H1 (cell line): ENCODE results near the gene RIN3. TPM values are rescaled to one million over a fixed set of nuclear protein-coding genes. Genes with fewer than 3 reads are reported as not detected.

Source experiments
- CTCF ChIA-PET: fragments of 300-600 bp; sonication (Branson Sonifier 250); formaldehyde crosslinking; loops from one replicate; lab custom pipeline; 2021; ENCODE audit not compliant: partially characterized antibody; lab: Charles Lee
- POLR2A ChIA-PET: fragments of 300-600 bp; sonication (Branson Sonifier 250); formaldehyde crosslinking; loops from one replicate; lab custom pipeline; 2021; ENCODE audit warnings: inconsistent platforms; ENCODE audit not compliant: partially characterized antibody; lab: Charles Lee
- DNase-seq, 2 experiments: peaks; one replicate each; pipeline versions ENCODE4 v3.0.0 to v3.0.0-alpha.2; 2010 to 2022; ENCODE audit warnings: low spot score in 2 of 2, low read depth in 1 of 2, mixed read lengths in 1 of 2
- FAIRE-seq: peaks from 2 replicates; lab custom pipeline; 2011; peaks lifted over from hg19 to GRCh38; lab: Jason Lieb, UNC
- H2AFZ ChIP-seq: 2 replicates; pipeline ENCODE4 v1.8.1; 2012; ENCODE audit warnings: low read length, inconsistent platforms
- H2AK5ac ChIP-seq: 2 replicates; pipeline ENCODE4 v1.6.1; 2013; ENCODE audit warnings: low read depth, low read length
- H2BK120ac ChIP-seq: replicated peaks from 2 replicates; pipeline ENCODE3; 2013; ENCODE audit warnings: low read depth, low read length, inconsistent platforms
- H2BK12ac ChIP-seq: 2 replicates; pipeline ENCODE4 v1.6.1; 2013; ENCODE audit warnings: low read depth, low read length
- H2BK15ac ChIP-seq: 2 replicates; pipeline ENCODE4 v1.6.1; 2013; ENCODE audit warnings: low read length
- H2BK20ac ChIP-seq: 2 replicates; pipeline ENCODE4 v1.6.1; 2013; ENCODE audit warnings: low read length
- H2BK5ac ChIP-seq: 2 replicates; pipeline ENCODE4 v1.6.1; 2013; ENCODE audit warnings: low read depth, low read length
- H3K14ac ChIP-seq: 2 replicates; pipeline ENCODE4 v1.6.1; 2013; ENCODE audit warnings: inconsistent platforms; ENCODE audit not compliant: insufficient read length
- H3K18ac ChIP-seq: 2 replicates; pipeline ENCODE4 v1.6.1; 2013; ENCODE audit warnings: low read length; ENCODE audit errors: extremely low read depth
- H3K23ac ChIP-seq: 2 replicates; pipeline ENCODE4 v1.6.1; 2013; ENCODE audit warnings: inconsistent platforms; ENCODE audit not compliant: insufficient read length
- H3K23me2 ChIP-seq: 2 replicates; pipeline ENCODE4 v1.6.1; 2013; ENCODE audit warnings: low read depth, low read length
- H3K27ac ChIP-seq: 2 replicates; pipeline ENCODE4 v1.6.1; 2011; ENCODE audit warnings: low read depth, low read length, inconsistent platforms
- H3K27me3 ChIP-seq, 4 experiments: replicated peaks in 1 of 4; 1 replicate in 1 of 4; 2 replicates in 3 of 4; pipeline versions ENCODE4 v1.6.1 to v1.8.1; 2011 to 2013; ENCODE audit warnings: low read length in 3 of 4, mild to moderate bottlenecking in 3 of 4, inconsistent platforms in 2 of 4, mixed read lengths in 2 of 4, moderate library complexity in 1 of 4; ENCODE audit not compliant: control insufficient read depth in 3 of 4, insufficient read depth in 3 of 4; ENCODE audit errors: extremely low read depth in 1 of 4
- H3K36me3 ChIP-seq, 4 experiments: 2 replicates each; pipeline versions ENCODE4 v1.6.1 to v1.8.1; 2011 to 2013; ENCODE audit warnings: mild to moderate bottlenecking in 4 of 4, low read length in 3 of 4, moderate library complexity in 2 of 4, control low read depth in 1 of 4, inconsistent platforms in 1 of 4; ENCODE audit not compliant: insufficient read depth in 4 of 4, control insufficient read depth in 2 of 4
- H3K4ac ChIP-seq: replicated peaks from 2 replicates; pipeline ENCODE3; 2013; ENCODE audit warnings: low read length, low read depth, mixed read lengths, inconsistent platforms; ENCODE audit not compliant: insufficient read length
- H3K4me1 ChIP-seq, 4 experiments: replicated peaks in 1 of 4; 1 replicate in 1 of 4; 2 replicates in 3 of 4; pipeline versions ENCODE4 v1.6.1 to v1.8.1; 2011 to 2013; ENCODE audit warnings: low read length in 3 of 4, inconsistent platforms in 2 of 4, mixed read lengths in 1 of 4; ENCODE audit not compliant: insufficient read depth in 4 of 4, control insufficient read depth in 3 of 4
- H3K4me2 ChIP-seq, 2 experiments: 2 replicates each; pipeline versions ENCODE4 v1.6.1 to v1.8.1; 2011 to 2013; ENCODE audit warnings: low read depth in 2 of 2, low read length in 2 of 2, control low read depth in 1 of 2, inconsistent platforms in 1 of 2, mild to moderate bottlenecking in 1 of 2; ENCODE audit not compliant: insufficient read depth in 1 of 2
- H3K4me3 ChIP-seq, 4 experiments: fragments of 200-600, 300-600 bp in 1 of 4; sonication (generic), shearing (Covaris generic), sonication (Bioruptor Twin) in 1 of 4; 2 replicates each; pipeline versions ENCODE4 v1.5.1 to v1.8.1; 2011 to 2016; ENCODE audit warnings: low read length in 4 of 4, low read depth in 3 of 4, control low read depth in 2 of 4, inconsistent platforms in 2 of 4, mild to moderate bottlenecking in 2 of 4, mixed read lengths in 1 of 4, moderate library complexity in 1 of 4; ENCODE audit not compliant: insufficient read depth in 2 of 4; ENCODE audit errors: extremely low read depth in 1 of 4
- H3K56ac ChIP-seq: replicated peaks from 2 replicates; pipeline ENCODE3; 2013; ENCODE audit warnings: low read depth, mild to moderate bottlenecking, mixed read lengths, low read length, inconsistent platforms; ENCODE audit not compliant: insufficient read length
- H3K79me1 ChIP-seq: 2 replicates; pipeline ENCODE4 v1.6.1; 2013; ENCODE audit warnings: low read depth, low read length, control low read depth
- H3K79me2 ChIP-seq, 2 experiments: 2 replicates each; pipeline versions ENCODE4 v1.6.1 to v1.8.1; 2012 to 2013; ENCODE audit warnings: low read length in 2 of 2, mild to moderate bottlenecking in 2 of 2, inconsistent platforms in 1 of 2; ENCODE audit not compliant: insufficient read depth in 2 of 2, control insufficient read depth in 1 of 2
- H3K9ac ChIP-seq, 4 experiments: replicated peaks in 1 of 4; 1 replicate in 1 of 4; 2 replicates in 3 of 4; pipeline versions ENCODE4 v1.6.1 to v1.8.1; 2011 to 2013; ENCODE audit warnings: low read depth in 3 of 4, low read length in 3 of 4, control low read depth in 2 of 4, mild to moderate bottlenecking in 2 of 4, moderate library complexity in 2 of 4, inconsistent platforms in 1 of 4; ENCODE audit errors: extremely low read depth in 1 of 4
- H3K9me3 ChIP-seq, 2 experiments: 2 replicates each; pipeline versions ENCODE4 v1.6.1 to v1.8.1; 2012 to 2013; ENCODE audit warnings: mild to moderate bottlenecking in 2 of 2, moderate library complexity in 2 of 2, control low read depth in 1 of 2, inconsistent platforms in 1 of 2, low read depth in 1 of 2, low read length in 1 of 2, mixed read lengths in 1 of 2; ENCODE audit not compliant: insufficient read depth in 2 of 2
- H4K20me1 ChIP-seq, 2 experiments: replicated peaks in 1 of 2; 2 replicates each; pipeline versions ENCODE3 to v1.8.1; 2011 to 2013; ENCODE audit warnings: inconsistent platforms in 2 of 2, low read length in 2 of 2, mild to moderate bottlenecking in 1 of 2; ENCODE audit not compliant: insufficient read depth in 2 of 2, control insufficient read depth in 1 of 2
- H4K5ac ChIP-seq: 2 replicates; pipeline ENCODE4 v1.6.1; 2013; ENCODE audit warnings: low read length, low read depth, mixed read lengths, inconsistent platforms; ENCODE audit not compliant: insufficient read length
- H4K8ac ChIP-seq: 2 replicates; pipeline ENCODE4 v1.8.0; 2013; ENCODE audit warnings: mild to moderate bottlenecking, moderate library complexity, low read length, inconsistent platforms; ENCODE audit not compliant: insufficient read depth; ENCODE audit errors: extremely low read depth
- H4K91ac ChIP-seq: replicated peaks from 2 replicates; pipeline ENCODE3; 2013; ENCODE audit warnings: low read length, mixed read lengths, inconsistent platforms; ENCODE audit not compliant: insufficient read length
- CHD2 ChIP-seq: IDR thresholded peaks from 2 replicates; pipeline ENCODE4 v1.6.1; 2012; ENCODE audit warnings: low read length, improper control_type of control experiment
- KDM4A ChIP-seq: IDR thresholded peaks from one replicate; pipeline ENCODE4 v1.7.1; 2012; ENCODE audit warnings: low read depth, mild to moderate bottlenecking, moderate library complexity, low read length, inconsistent platforms; ENCODE audit not compliant: severe bottlenecking
- POLR2AphosphoS5 ChIP-seq: IDR thresholded peaks from 2 replicates; pipeline ENCODE4 v1.6.1; 2011; ENCODE audit warnings: low read depth, low read length
- RAD21 ChIP-seq, 2 experiments: IDR thresholded peaks in 1 of 2; conservative IDR thresholded peaks in 1 of 2; 2 replicates each; pipeline ENCODE4 v1.6.1; 2011; ENCODE audit warnings: low read depth in 2 of 2, low read length in 2 of 2, improper control_type of control experiment in 1 of 2, inconsistent platforms in 1 of 2, mild to moderate bottlenecking in 1 of 2, moderate library complexity in 1 of 2
- SP1 ChIP-seq: IDR thresholded peaks from 2 replicates; pipeline ENCODE4 v1.6.1; 2011; ENCODE audit warnings: low read depth, low read length
- TCF12 ChIP-seq: IDR thresholded peaks from 2 replicates; pipeline ENCODE4 v1.6.1; 2011; ENCODE audit warnings: low read depth, mild to moderate bottlenecking, low read length
- WGBS, 2 experiments: shearing (Covaris generic) in 1 of 2; methylation state at CpG; one replicate each; pipeline versions ENCODE4 v1.1.6 to v1.1.7; 2013 to 2015; ENCODE audit warnings: low lambda C conversion rate in 2 of 2, mixed read lengths in 2 of 2, inconsistent platforms in 1 of 2, low coverage in 1 of 2, missing lambda C conversion rate in 1 of 2; ENCODE audit not compliant: insufficient replicate concordance in 2 of 2, insufficient coverage in 1 of 2, insufficient read length in 1 of 2; ENCODE audit errors: extremely low coverage in 1 of 2, missing lambda C conversion rate in 1 of 2; 5-methylcytosine and 5-hydroxymethylcytosine counted together
- polyA plus RNA-seq, 7 experiments: library from polyadenylated mRNA; depleted of rRNA in 3 of 7; stranded (reverse) in 5 of 7; unstranded in 2 of 7; fragments of >200 nt in 5 of 7; fragments of 200-250 nt in 2 of 7; gene quantifications; 1 replicate in 5 of 7; 2 replicates in 1 of 7; 4 replicates in 1 of 7; pipeline versions ENCODE4 v1.2.1 to v1.2.3, GENCODE V29; 2011 to 2013; ENCODE audit warnings: missing spikeins in 2 of 7, mixed read lengths in 2 of 7
- total RNA-seq: library from RNA; stranded (reverse); fragmentation: NEBNext Ultra II Directional; extraction: Animal tissue kit (Norgen Biotek cat#: 25700); gene quantifications from 2 replicates; pipeline ENCODE4 v1.2.1, GENCODE V29; 2021

RIN3 gene
- total and polyA plus RNA-seq, 2 of the 8 experiments (the other 6 are each of a cell fraction or from before 2014, with no cell fraction given), result 0.59 to 1.5 TPM

DNA sequence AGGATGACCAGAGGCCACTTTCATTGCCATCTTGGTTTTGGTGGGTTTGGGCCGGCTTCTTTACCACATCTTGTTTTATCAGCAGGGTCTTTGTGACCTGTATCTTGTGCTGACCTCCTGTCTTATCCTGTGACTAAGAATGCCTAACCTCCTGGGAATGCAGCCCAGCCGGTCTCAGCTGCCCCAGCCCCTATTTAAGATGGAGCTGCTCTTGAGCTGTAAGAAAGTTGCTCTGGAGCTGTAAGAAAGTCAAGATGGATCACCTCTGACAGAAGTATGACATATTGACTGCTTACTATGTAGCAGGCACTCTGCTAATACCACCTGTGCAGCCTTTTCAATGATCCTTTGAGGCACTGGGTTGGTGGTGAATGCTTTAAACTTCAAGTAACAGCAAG lies 52.1 kb downstream of the RIN3 start:
- no peak overlapping the region for H2AFZ ChIP-seq
- H3K56ac ChIP-seq, result no peak overlapping the region
- CTCF ChIA-PET, result interaction anchor here (0.6 to 2.5 kb wide), 9 partner anchors 9 to 84 kb away, joined by 3 to 9 read pairs (median 3); no protein-coding TSS in a partner anchor
- no peaks in the 10 kb centered on the region for H3K79me1 ChIP-seq
- no peaks in the 10 kb centered on the region for H4K20me1 ChIP-seq
- no peaks in the 10 kb centered on the region for H3K23me2 ChIP-seq
- FAIRE-seq (no peak), DNase-seq (no peak)
- no peaks in the 10 kb centered on the region for H3K4me1 ChIP-seq
- H3K36me3 ChIP-seq, result no peaks in the 10 kb centered on the region
- no peak overlapping the region for H4K5ac ChIP-seq
- no peaks in the 10 kb centered on the region for H3K79me2 ChIP-seq
- no peak overlapping the region for H4K91ac ChIP-seq
- no peak overlapping the region for H3K23ac ChIP-seq
- no peak overlapping the region for H2AK5ac ChIP-seq
- POLR2A ChIA-PET, result no interaction called here
- H3K9ac ChIP-seq, result no peak overlapping the region
- no peaks in the 10 kb centered on the region for H3K27me3 ChIP-seq
- no peaks in the 10 kb centered on the region; a peak in 1 of 4 replicates for H3K9me3 ChIP-seq
- no peak overlapping the region for H3K14ac ChIP-seq
- H3K18ac ChIP-seq, result no peak overlapping the region
- H3K4me2 ChIP-seq, result no peak overlapping the region
- H3K27ac ChIP-seq, result no peak overlapping the region
- no peak overlapping the region for H3K4ac ChIP-seq
- no peak overlapping the region for H2BK120ac ChIP-seq
- no peak overlapping the region for H2BK5ac ChIP-seq
- H2BK12ac ChIP-seq, result no peak overlapping the region
- H4K8ac ChIP-seq, result no peak overlapping the region; the same call in 1 of the 2 replicates
- no peak overlapping the region for H3K4me3 ChIP-seq
- 93% methylated on average over 2 of the region's 2 CpGs; no CpG with 5 or more reads in 1 of the 2 experiments for WGBS, 2 experiments
- no peak for TF ChIP-seq RAD21 (IDR thresholded peaks at IDR 0.05 in 1 of 2, conservative IDR thresholded peaks at IDR 0.05 in 1 of 2; ENCODE audit: low read depth in 2 of 2, low read length in 2 of 2)
- no peak for TF ChIP-seq TCF12
- TF ChIP-seq CHD2, result no peak
- no peak for TF ChIP-seq POLR2AphosphoS5
- TF ChIP-seq KDM4A, result no peak
- no peak for TF ChIP-seq SP1
- H2BK20ac ChIP-seq, result no peak overlapping the region
- no peak overlapping the region for H2BK15ac ChIP-seq
